HEK293 (cell line): ENCODE measurements around the gene CDC37L1.

Experiments
- CTCF ChIA-PET: fragments of 350-600 bp; formaldehyde crosslinking; extraction: SDS; loops from one replicate; lab custom pipeline; 2021; ENCODE audit warnings: antibody characterized with exemption; lab: Yijun Ruan, JAX
- POLR2A ChIA-PET: fragments of 300-600 bp; formaldehyde crosslinking; extraction: SDS; loops from one replicate; lab custom pipeline; 2020; ENCODE audit warnings: antibody characterized with exemption, inconsistent platforms; lab: Yijun Ruan, JAX
- H3K27ac ChIP-seq: fragments of 200-500 bp; sonication (Bioruptor generic); 2 replicates; pipeline ENCODE4 v1.5.1; 2014; ENCODE audit warnings: low read depth, low read length, control low read depth, inconsistent platforms; ENCODE audit errors: extremely low read depth
- H3K36me3 ChIP-seq, 2 experiments: fragments of 200-500 bp in 1 of 2; sonication (Bioruptor generic) in 1 of 2; 1 replicate in 1 of 2; 2 replicates in 1 of 2; pipeline ENCODE4 v1.5.1; 2014 to 2017; ENCODE audit warnings: inconsistent platforms in 2 of 2, low read length in 2 of 2; ENCODE audit not compliant: control insufficient read depth in 2 of 2, insufficient read depth in 1 of 2
- H3K4me1 ChIP-seq: fragments of 200-500 bp; sonication (Bioruptor generic); 2 replicates; pipeline ENCODE4 v1.5.1; 2014; ENCODE audit warnings: mild to moderate bottlenecking, low read length, inconsistent platforms; ENCODE audit not compliant: control insufficient read depth, insufficient read depth
- H3K4me3 ChIP-seq: 2 replicates; pipeline ENCODE4 v1.5.1; 2011; ENCODE audit warnings: low read depth, mild to moderate bottlenecking, control low read depth, low read length, moderate library complexity
- H3K9me3 ChIP-seq: fragments of 200-500 bp; sonication (Bioruptor generic); 2 replicates; pipeline ENCODE4 v1.5.1; 2014; ENCODE audit warnings: low read depth, low read length, inconsistent platforms; ENCODE audit not compliant: control insufficient read depth, insufficient read depth
- CTCF ChIP-seq: fragments of 450-650 bp; formaldehyde crosslinking; IDR thresholded peaks from 2 replicates; pipeline ENCODE4 v1.5.1; 2016; ENCODE audit warnings: missing biosample characterization, missing genetic modification characterization
- GLIS2 ChIP-seq: fragments of 450-650 bp; formaldehyde crosslinking; IDR thresholded peaks from 2 replicates; pipeline ENCODE4 v1.5.1; 2016; ENCODE audit warnings: missing biosample characterization, missing genetic modification characterization
- ZBTB21 ChIP-seq: fragments of 450-650 bp; formaldehyde crosslinking; IDR thresholded peaks from 2 replicates; pipeline ENCODE4 v1.5.1; 2017; ENCODE audit warnings: missing biosample characterization, missing genetic modification characterization
- ZBTB7A ChIP-seq: fragments of 450-650 bp; formaldehyde crosslinking; IDR thresholded peaks from 2 replicates; pipeline ENCODE4 v1.5.1; 2016; ENCODE audit warnings: low read depth, missing biosample characterization, missing genetic modification characterization
- ZIC2 ChIP-seq: fragments of 450-650 bp; formaldehyde crosslinking; IDR thresholded peaks from 2 replicates; pipeline ENCODE4 v1.5.1; 2016; ENCODE audit warnings: missing biosample characterization, missing genetic modification characterization
- ZNF366 ChIP-seq: fragments of 450-650 bp; formaldehyde crosslinking; conservative IDR thresholded peaks from 2 replicates; pipeline ENCODE4 v1.5.1; 2016; ENCODE audit warnings: missing biosample characterization, missing genetic modification characterization
- ZNF398 ChIP-seq: fragments of 450-650 bp; formaldehyde crosslinking; IDR thresholded peaks from 2 replicates; pipeline ENCODE4 v1.5.1; 2017; ENCODE audit warnings: missing biosample characterization, missing genetic modification characterization
- ZNF548 ChIP-seq: fragments of 450-650 bp; formaldehyde crosslinking; IDR thresholded peaks from 2 replicates; pipeline ENCODE4 v1.5.1; 2016; ENCODE audit warnings: missing biosample characterization, missing genetic modification characterization
- ZNF629 ChIP-seq: fragments of 450-650 bp; formaldehyde crosslinking; IDR thresholded peaks from 2 replicates; pipeline ENCODE4 v1.5.1; 2017; ENCODE audit warnings: missing biosample characterization, missing genetic modification characterization
- ZNF654 ChIP-seq: fragments of 450-650 bp; formaldehyde crosslinking; IDR thresholded peaks from 2 replicates; pipeline ENCODE4 v1.5.1; 2016; ENCODE audit warnings: low read depth, missing biosample characterization, missing genetic modification characterization
- ZNF664 ChIP-seq: fragments of 450-650 bp; formaldehyde crosslinking; IDR thresholded peaks from 2 replicates; pipeline ENCODE4 v1.5.1; 2016; ENCODE audit warnings: missing biosample characterization, missing genetic modification characterization
- ZNF792 ChIP-seq: fragments of 450-650 bp; formaldehyde crosslinking; IDR thresholded peaks from 2 replicates; pipeline ENCODE4 v1.5.1; 2016; ENCODE audit warnings: missing biosample characterization, missing genetic modification characterization
- TF ChIP-seq, protein P1 (sequence below): fragments of 450-650 bp; formaldehyde crosslinking; conservative IDR thresholded peaks from 2 replicates; pipeline ENCODE4 v1.5.1; 2016; ENCODE audit warnings: low read depth, missing biosample characterization, missing genetic modification characterization

CDC37L1 gene

GRCh38 chr9:4630836-4631235 is 48.5 kb upstream of the CDC37L1 start:
- Histone ChIP-seq H3K4me1 (no peaks in the 10 kb centered on the region), H3K27ac (no peak overlapping the region), H3K4me3 (no peak overlapping the region), H3K9me3 (no peaks in the 10 kb centered on the region), H3K36me3 (no peaks in the 10 kb centered on the region)
- POLR2A ChIA-PET, result no interaction called here
- CTCF ChIA-PET, result interaction anchor here (0.6 to 1.0 kb wide), 2 partner anchors 8 to 1411 kb away, joined by 3 read pairs; no protein-coding TSS in a partner anchor
- TF ChIP-seq ZNF664 (tag by site-specific recombination) (peak; percentile 74; the same call in 1 of the 2 replicates), ZNF792 (tag by site-specific recombination) (no peak)

DNA sequence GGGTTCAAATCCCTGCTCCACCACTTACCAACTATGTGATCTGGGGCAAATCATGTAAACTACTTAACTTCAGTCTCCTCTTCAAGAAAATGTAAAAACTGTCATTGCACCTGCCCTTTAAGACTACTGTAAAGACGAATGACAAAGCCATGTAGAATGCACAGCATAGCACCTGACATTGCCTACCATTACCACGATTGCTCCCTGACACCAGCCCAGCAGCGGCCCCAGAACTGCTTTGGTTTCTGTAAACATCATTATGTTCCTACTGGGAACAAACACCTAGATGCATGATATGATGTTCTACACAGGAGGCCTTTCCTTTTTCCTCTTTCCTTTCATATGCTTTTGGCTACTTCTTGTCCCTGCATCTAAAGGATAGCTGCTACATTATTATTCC is 40.4 kb upstream of the CDC37L1 start:
- Histone ChIP-seq H3K9me3 (no peaks in the 10 kb centered on the region), H3K36me3 (no peaks in the 10 kb centered on the region), H3K4me3 (no peak overlapping the region), H3K27ac (no peak overlapping the region), H3K4me1 (no peaks in the 10 kb centered on the region; the same call in 1 of the 2 replicates)
- CTCF ChIA-PET, result interaction anchor here (0.9 to 4.3 kb wide), 10 partner anchors 12 to 324 kb away, joined by 3 to 87 read pairs (median 6); no protein-coding TSS in a partner anchor
- no peak for TF ChIP-seq ZBTB21
- no peak for TF ChIP-seq GLIS2
- TF ChIP-seq ZBTB7A, result no peak
- TF ChIP-seq ZIC2 (tag by site-specific recombination), result peak; percentile 74
- POLR2A ChIA-PET, result no interaction called here

DNA sequence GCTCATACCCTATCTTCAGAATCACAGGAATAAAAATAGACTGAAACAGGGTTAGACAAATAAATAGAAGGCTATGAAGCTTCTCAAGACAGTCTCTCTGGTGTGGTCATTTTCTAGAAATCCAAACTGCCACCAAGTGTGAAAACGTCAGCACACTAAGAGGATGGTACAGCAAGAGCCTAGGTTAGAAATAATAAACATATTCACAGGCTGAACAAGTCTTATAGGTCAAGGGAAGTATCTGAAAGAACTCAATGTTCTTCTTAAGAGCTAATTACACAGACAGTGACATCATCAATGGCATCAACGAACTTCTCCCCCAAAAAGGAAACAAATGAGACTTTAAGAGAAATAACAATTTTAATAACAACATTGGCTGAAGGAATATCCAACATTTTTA is 39.9 kb upstream of the CDC37L1 start:
- 0 out of 2 replicates have a peak, but pooled peaks have one; percentile 26 for TF ChIP-seq ZNF629 (tag by site-specific recombination)
- no peak for TF ChIP-seq ZNF366 (tag by site-specific recombination)
- TF ChIP-seq ZNF548 (tag by site-specific recombination), result no peak
- TF ChIP-seq ZNF398, result no peak
- H3K9me3 ChIP-seq, result no peaks in the 10 kb centered on the region
- no peaks in the 10 kb centered on the region; the same call in 1 of the 2 replicates for H3K4me1 ChIP-seq
- CTCF ChIA-PET, result interaction anchor here (0.7 to 4.3 kb wide), 17 partner anchors 11 to 324 kb away, joined by 3 to 87 read pairs (median 5); no protein-coding TSS in a partner anchor
- H3K4me3 ChIP-seq, result no peak overlapping the region
- no peaks in the 10 kb centered on the region for H3K36me3 ChIP-seq
- H3K27ac ChIP-seq, result no peak overlapping the region
- POLR2A ChIA-PET, result no interaction called here

DNA sequence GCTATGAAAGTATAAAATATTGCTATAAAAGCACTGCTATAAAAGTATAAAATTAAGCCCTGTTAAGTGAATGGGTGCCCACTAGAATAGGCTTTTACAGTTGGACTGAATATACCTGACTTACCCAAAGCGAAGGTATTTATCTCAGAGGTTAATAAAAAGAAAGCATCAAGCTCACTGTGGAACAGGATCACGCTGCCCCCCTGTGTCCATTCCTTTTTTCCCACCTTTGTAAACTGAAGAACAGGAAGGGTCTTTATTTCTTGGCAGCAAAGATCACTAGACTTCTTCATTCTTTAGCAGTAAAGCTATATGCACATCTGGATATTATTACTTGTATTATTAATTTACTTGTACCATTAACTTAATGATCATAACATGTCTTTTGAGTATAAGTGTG is 39.3 kb upstream of the CDC37L1 start:
- TF ChIP-seq ZNF654 (peak; percentile 58), CTCF (peak; percentile 35; the same call in 1 of the 2 replicates)
- TF ChIP-seq, protein P1, sequence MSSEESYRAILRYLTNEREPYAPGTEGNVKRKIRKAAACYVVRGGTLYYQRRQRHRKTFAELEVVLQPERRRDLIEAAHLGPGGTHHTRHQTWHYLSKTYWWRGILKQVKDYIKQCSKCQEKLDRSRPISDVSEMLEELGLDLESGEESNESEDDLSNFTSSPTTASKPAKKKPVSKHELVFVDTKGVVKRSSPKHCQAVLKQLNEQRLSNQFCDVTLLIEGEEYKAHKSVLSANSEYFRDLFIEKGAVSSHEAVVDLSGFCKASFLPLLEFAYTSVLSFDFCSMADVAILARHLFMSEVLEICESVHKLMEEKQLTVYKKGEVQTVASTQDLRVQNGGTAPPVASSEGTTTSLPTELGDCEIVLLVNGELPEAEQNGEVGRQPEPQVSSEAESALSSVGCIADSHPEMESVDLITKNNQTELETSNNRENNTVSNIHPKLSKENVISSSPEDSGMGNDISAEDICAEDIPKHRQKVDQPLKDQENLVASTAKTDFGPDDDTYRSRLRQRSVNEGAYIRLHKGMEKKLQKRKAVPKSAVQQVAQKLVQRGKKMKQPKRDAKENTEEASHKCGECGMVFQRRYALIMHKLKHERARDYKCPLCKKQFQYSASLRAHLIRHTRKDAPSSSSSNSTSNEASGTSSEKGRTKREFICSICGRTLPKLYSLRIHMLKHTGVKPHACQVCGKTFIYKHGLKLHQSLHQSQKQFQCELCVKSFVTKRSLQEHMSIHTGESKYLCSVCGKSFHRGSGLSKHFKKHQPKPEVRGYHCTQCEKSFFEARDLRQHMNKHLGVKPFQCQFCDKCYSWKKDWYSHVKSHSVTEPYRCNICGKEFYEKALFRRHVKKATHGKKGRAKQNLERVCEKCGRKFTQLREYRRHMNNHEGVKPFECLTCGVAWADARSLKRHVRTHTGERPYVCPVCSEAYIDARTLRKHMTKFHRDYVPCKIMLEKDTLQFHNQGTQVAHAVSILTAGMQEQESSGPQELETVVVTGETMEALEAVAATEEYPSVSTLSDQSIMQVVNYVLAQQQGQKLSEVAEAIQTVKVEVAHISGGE, result no peak
- no peak overlapping the region for H3K27ac ChIP-seq
- H3K4me3 ChIP-seq, result no peak overlapping the region
- CTCF ChIA-PET, result interaction anchor here (0.6 to 4.3 kb wide), 29 partner anchors 10 to 1399 kb away, joined by 3 to 87 read pairs (median 4); no protein-coding TSS in a partner anchor
- H3K9me3 ChIP-seq, result no peaks in the 10 kb centered on the region
- no peaks in the 10 kb centered on the region for H3K36me3 ChIP-seq
- H3K4me1 ChIP-seq, result no peaks in the 10 kb centered on the region; the same call in 1 of the 2 replicates
- POLR2A ChIA-PET, result no interaction called here
